NCI-H748 treated with DMSO at 0.1 percent for 48 hours (cell line): Measurements from ENCODE around the gene ZC4H2.
A peak's percentile ranks its signal among the peaks of the same experiment; 100 is the strongest.
"Not testable (repeated sequence)": the region's sequence is repeated elsewhere in the genome, so short reads cannot be mapped to it uniquely, and the experiment has no call there.

ENCODE experiments used
- DNase-seq: peaks from one replicate; lab custom pipeline; 2025; lab: John Stamatoyannopoulos, UW

ZC4H2 gene, protein sequence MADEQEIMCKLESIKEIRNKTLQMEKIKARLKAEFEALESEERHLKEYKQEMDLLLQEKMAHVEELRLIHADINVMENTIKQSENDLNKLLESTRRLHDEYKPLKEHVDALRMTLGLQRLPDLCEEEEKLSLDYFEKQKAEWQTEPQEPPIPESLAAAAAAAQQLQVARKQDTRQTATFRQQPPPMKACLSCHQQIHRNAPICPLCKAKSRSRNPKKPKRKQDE

GRCh38 chrX:64975989-64976672 is at the start of gene ZC4H2:
TSS of gene ZC4H2 (minus strand) at chrX:64976450. CDS start at chrX:64976377, 73 bp downstream.
- DNase-seq: peak; percentile 11

- no peak for DNase-seq
Observed at GRCh38 chrX:65017451-65017850, 41.2 kb upstream of the ZC4H2 start.

GRCh38 chrX:65014230-65014629 is 38.0 kb upstream of the ZC4H2 start:
- no peak for DNase-seq

DNA sequence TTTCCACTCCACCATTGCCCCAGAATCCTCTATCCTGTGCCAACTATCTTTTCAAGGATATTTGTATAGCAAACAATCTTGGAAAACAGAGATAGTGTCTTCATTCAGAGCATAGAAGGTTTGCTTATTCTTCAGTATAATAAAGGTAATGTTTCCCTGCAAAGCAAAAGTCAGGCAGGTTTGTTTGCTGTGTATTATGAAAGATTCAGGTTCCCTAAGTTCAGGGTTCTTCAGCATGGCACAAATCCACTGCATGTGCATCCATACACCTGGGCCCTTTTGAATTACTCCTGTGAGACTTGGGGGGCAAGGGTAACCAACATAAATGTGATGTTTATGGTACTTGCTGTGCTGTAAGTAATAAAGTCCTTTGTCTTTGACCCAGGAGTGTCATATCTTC is 33.2 kb upstream of the ZC4H2 start:
- no peak for DNase-seq

DNA sequence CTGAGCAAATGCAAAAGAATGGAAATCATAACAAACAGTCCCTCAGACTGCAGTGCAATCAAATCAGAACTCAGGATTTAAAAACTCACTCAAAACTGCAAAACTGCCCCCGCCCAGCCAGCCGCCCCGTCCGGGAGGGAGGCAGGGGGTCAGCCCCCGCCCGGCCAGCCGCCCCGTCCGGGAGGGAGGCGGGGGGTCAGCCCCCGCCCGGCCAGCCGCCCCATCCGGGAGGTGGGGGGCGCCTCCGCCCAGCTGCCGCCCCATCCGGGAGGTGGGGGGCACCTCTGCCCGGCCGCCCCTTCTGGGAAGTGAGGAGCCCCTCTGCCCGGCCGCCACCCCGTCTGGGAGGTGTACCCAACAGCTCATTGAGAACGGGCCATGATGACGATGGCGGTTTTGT is 26.0 kb upstream of the ZC4H2 start:
- DNase-seq: not testable (repeated sequence)

DNA sequence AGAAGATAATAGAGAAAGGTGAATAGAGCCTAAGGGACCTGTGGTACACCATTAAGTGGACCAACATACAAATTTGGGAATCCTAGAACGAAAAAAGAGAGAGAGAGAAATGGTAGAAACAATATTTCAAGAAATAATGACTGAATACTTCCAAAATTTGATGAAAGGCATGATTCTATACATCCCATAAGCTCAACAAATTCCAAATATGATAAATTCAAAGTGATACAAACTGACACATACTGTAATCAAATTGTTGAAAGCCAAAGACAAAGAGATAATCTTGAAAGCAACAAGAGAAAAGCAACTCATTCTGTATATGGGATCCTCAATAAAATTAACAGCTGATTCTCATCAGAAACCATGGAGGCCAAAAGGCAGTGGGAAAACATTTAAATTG is 20.6 kb upstream of the ZC4H2 start:
- no peak for DNase-seq

DNA sequence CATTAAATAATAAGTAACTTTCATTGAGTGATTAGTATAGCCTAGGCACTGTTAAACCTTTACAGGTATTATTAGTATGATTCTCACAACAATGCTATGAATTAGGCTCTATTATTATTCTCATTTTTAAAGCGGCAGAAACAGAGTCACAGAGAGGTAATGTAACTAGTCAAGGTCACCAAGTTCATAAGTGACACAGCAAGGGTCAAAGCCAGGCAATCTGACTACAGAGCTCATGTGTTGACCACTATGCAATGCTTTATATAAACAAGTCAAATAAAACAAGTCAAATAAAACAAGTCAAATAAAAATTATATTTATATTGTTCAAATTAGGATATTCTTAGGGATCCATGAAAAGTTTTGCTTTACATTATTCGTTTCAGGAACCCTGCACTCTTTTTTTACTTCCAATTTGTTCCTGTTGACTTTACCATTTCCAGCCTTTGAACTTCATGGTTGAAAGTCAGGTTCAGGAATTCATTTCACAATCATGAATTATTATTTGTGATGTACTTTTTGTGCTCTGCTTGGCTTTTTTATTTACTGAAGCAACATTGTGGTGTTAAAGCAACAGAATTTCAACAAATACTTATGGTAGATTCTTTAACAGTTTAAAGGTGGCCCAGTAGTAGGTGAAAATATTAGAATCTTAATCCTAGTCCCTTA is 18.0 kb upstream of the ZC4H2 start:
- DNase-seq: no peak

- DNase-seq: no peak
Observed at GRCh38 chrX:64977830-64978229, 1.6 kb upstream of the ZC4H2 start.

GRCh38 chrX:64977051-64977450 is 801 bp upstream of the ZC4H2 start:
- no peak for DNase-seq

- no peak for DNase-seq
Observed at GRCh38 chrX:64976673-64977040, 407 bp upstream of the ZC4H2 start.

- no peak for DNase-seq
Observed at GRCh38 chrX:64975491-64975890, 759 bp downstream of the ZC4H2 start.

- DNase-seq: no peak
Observed at GRCh38 chrX:64925480-64925879, 50.8 kb downstream of the ZC4H2 start.

- DNase-seq: no peak
Observed at GRCh38 chrX:64908121-64908520, 68.1 kb downstream of the ZC4H2 start.

GRCh38 chrX:64894454-64895038 is 81.7 kb downstream of the ZC4H2 start:
- DNase-seq: no peak

DNA sequence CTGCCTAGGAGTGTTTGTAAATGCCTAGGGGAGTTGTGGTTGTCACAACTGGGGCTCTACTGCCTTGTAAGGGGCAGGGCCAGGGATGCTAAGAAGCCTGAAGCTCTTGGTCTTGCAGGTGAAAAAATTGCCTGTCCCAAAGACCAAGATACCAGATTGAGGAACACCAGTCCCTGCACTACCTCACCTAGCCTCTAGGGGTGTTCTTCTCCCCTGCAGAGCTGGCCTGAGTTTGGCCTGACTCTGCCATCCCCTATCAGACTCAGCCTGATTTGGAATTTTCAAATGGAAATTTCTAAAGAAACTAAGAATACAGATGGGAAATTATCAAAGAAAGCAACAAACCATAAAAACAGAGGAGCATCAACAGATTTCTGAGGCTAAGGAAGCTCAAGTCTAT is 90.4 kb downstream of the ZC4H2 start:
- no peak for DNase-seq

GRCh38 chrX:64878709-64879108 is 97.5 kb downstream of the ZC4H2 start:
- not testable (repeated sequence) for DNase-seq

DNA sequence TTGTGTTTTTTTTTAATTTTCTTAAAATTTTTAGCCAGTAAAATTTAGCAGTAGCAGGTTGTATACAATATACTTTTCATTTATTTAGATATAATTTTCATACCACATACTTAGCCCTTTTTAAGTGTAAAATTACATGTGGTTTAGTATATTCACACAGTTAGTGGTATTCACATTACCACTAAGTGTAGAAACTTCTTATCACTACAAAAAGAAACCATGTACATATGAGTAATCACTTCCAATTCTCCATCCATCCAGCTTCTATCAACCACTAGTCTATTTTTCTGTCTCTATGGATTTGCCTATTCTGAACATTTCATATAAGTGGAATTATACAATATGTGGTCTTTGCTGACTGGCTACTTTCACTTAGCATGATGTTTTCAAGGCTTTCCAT is 109.0 kb downstream of the ZC4H2 start:
- DNase-seq: no peak
